ENCODE results near the gene PCNX2.

- TF ChIP-seq CTCF (IDR thresholded peaks at IDR 0.05) (no peak), POLR2AphosphoS5 (IDR thresholded peaks at IDR 0.05) (no peak)
Observed at GRCh38 chr1:233334092-233334491, 38.6 kb upstream of the PCNX2 start.

All from prostate gland (tissue), 2 donors.